CD8-positive, alpha-beta memory T cell (primary cell): Measurements from ENCODE around the gene YIF1A. TPM values are rescaled to one million over a fixed set of nuclear protein-coding genes. Genes with fewer than 3 reads are reported as not detected.

Source experiments
- CTCF ChIA-PET: fragments of 350-600 bp; sonication (Branson Sonifier 250); formaldehyde crosslinking; loops from one replicate; lab custom pipeline; 2021; ENCODE audit warnings: antibody characterized with exemption; lab: Charles Lee
- POLR2A ChIA-PET: fragments of 350-600 bp; sonication (Branson Sonifier 250); formaldehyde crosslinking; loops from one replicate; lab custom pipeline; 2021; ENCODE audit warnings: antibody characterized with exemption; lab: Charles Lee
- DNase-seq, 5 donors: peaks; one replicate each; pipeline versions ENCODE4 v3.0.0 to v3.0.0-alpha.2; 2020 to 2022; ENCODE audit warnings: mixed read lengths in 1 of 5
- H3K27ac ChIP-seq: one replicate; pipeline ENCODE4 v1.7.0; 2013; ENCODE audit warnings: low read depth, mild to moderate bottlenecking, low read length, moderate library complexity
- H3K27me3 ChIP-seq: 2 replicates; pipeline ENCODE4 v1.7.0; 2013; ENCODE audit warnings: low read length, mild to moderate bottlenecking; ENCODE audit not compliant: insufficient read depth, poor library complexity, severe bottlenecking
- H3K36me3 ChIP-seq: 2 replicates; pipeline ENCODE4 v1.7.0; 2013; ENCODE audit warnings: mild to moderate bottlenecking, low read length, moderate library complexity; ENCODE audit not compliant: insufficient read depth
- H3K4me1 ChIP-seq: 2 replicates; pipeline ENCODE4 v1.7.0; 2013; ENCODE audit warnings: mild to moderate bottlenecking, low read length, moderate library complexity; ENCODE audit not compliant: insufficient read depth
- H3K4me3 ChIP-seq: 2 replicates; pipeline ENCODE4 v1.7.0; 2013; ENCODE audit warnings: mild to moderate bottlenecking, low read length
- H3K9me3 ChIP-seq: 2 replicates; pipeline ENCODE4 v1.7.0; 2013; ENCODE audit warnings: mild to moderate bottlenecking, low read length
- H3K27ac Mint-ChIP-seq, 8 donors: one replicate each; pipeline ENCODE4 v1.8.0; 2020 to 2021; ENCODE audit warnings: mixed read lengths in 8 of 8, mild to moderate bottlenecking in 6 of 8, inconsistent platforms in 3 of 8, moderate library complexity in 3 of 8
- H3K27me3 Mint-ChIP-seq, 2 donors: one replicate each; pipeline ENCODE4 v1.8.0; 2020 to 2021; ENCODE audit warnings: mixed read lengths in 2 of 2, mild to moderate bottlenecking in 1 of 2, moderate library complexity in 1 of 2
- H3K36me3 Mint-ChIP-seq, 3 donors: one replicate each; pipeline ENCODE4 v1.8.0; 2020 to 2021; ENCODE audit warnings: mixed read lengths in 3 of 3, inconsistent platforms in 1 of 3, mild to moderate bottlenecking in 1 of 3
- H3K4me1 Mint-ChIP-seq, 3 donors: one replicate each; pipeline ENCODE4 v1.8.0; 2020 to 2021; ENCODE audit warnings: mixed read lengths in 3 of 3, inconsistent platforms in 1 of 3, mild to moderate bottlenecking in 1 of 3
- H3K4me3 Mint-ChIP-seq, 7 donors: one replicate each; pipeline ENCODE4 v1.8.0; 2020 to 2021; ENCODE audit warnings: mixed read lengths in 7 of 7, mild to moderate bottlenecking in 6 of 7, moderate library complexity in 4 of 7, inconsistent platforms in 2 of 7
- H3K9me3 Mint-ChIP-seq, 5 donors: one replicate each; pipeline ENCODE4 v1.8.0; 2020 to 2022; ENCODE audit warnings: mixed read lengths in 5 of 5, mild to moderate bottlenecking in 3 of 5, moderate library complexity in 2 of 5, inconsistent platforms in 1 of 5
- polyA plus RNA-seq: library from polyadenylated mRNA; unstranded; fragments of 300-500 nt; fragmentation: Illumina TruSeq; gene quantifications from one replicate; pipeline ENCODE4 v1.2.3, GENCODE V29; 2021
- total RNA-seq, 2 experiments: library from RNA; stranded (reverse); gene quantifications; one replicate each; pipeline ENCODE4 v1.2.3, GENCODE V29; 2021

The YIF1A gene
- total and polyA plus RNA-seq, 3 experiments from 2014 or later: 61.7 to 97.3 (median 96.5) TPM

DNA sequence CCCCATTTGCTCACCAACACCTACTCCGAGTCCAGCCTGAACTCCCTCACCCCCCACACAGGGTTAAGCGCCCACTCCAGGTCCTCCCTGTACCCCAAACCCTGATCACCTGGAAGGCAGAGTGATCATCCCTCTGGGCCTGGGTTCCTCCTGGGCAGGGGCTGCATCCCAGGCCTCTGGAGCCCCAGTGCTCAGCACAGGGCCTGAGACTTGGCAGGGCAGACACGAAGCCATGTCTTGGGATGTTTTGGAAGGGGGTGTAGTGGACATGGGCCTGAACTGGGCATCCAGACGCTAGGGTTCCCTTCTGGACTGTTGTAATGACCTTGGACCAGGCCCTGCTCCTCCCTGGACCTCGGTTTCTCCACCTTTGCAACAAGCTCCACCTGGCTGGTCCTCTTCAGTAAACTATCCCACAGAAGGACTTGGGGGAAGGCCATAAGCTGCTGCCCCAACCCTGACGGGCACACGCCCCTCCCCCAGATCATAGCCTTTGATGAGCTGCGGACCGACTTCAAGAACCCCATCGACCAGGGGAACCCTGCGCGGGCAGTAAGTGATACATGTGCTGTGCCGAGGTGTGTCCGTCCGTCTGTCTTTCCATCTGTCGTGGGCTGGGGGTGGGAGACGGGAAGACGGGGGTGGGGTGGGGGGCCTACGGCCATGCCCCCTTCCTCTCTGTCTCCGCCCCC lies 7.0 kb downstream of the YIF1A start:
- H3K4me1 Mint-ChIP-seq: peaks cover 33 to 50% (median 35%) of the 10 kb centered on the region in 3 donors
- H3K4me1 ChIP-seq: peaks cover 33% of the 10 kb centered on the region
- peaks cover 0 to 10% (median 0%) of the 10 kb centered on the region in 3 donors for H3K36me3 Mint-ChIP-seq
- peak overlapping the region; percentile 50 to 97 (median 92) for H3K27ac Mint-ChIP-seq
- POLR2A ChIA-PET: interaction anchor here (0.6 to 1.5 kb wide), 5 partner anchors 9 to 337 kb away, joined by 3 to 8 read pairs (median 4); partner anchors contain the start of gene TMEM151A
- no peak overlapping the region for H3K4me3 ChIP-seq
- peaks cover 0 to 7% of the 10 kb centered on the region in 2 donors for H3K27me3 Mint-ChIP-seq
- H3K9me3 Mint-ChIP-seq: no peaks in the 10 kb centered on the region
- H3K9me3 ChIP-seq: no peaks in the 10 kb centered on the region
- no peak for DNase-seq
- CTCF ChIA-PET: interaction anchor here (0.7 to 6.5 kb wide), 8 partner anchors 9 to 166 kb away, joined by 3 to 74 read pairs (median 8); partner anchors contain the start of gene RAB1B
- H3K27ac ChIP-seq: peak overlapping the region; percentile 20
- no peaks in the 10 kb centered on the region for H3K27me3 ChIP-seq
- H3K36me3 ChIP-seq: no peaks in the 10 kb centered on the region
- H3K4me3 Mint-ChIP-seq: peak overlapping the region; percentile 35 to 85 (median 56)

DNA sequence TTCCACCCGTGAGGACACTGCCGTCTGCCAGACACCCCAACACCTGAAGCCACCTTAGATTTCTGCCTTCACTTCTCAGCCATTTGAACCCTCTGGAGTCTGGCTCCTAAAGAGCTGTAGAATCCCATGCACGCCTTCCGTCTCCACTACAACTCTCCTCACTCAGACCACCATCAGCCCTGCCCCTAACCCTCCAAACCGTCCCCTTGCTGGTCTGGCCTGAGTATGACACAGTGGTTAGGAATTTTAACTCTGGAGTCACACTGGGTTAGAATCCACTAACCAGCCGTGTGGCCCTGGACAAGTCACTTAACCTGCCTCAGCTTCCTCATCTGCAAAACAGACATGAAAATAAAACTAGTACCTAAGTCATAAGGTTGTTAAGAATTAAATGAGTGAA lies 7.9 kb downstream of the YIF1A start:
- H3K4me3 Mint-ChIP-seq: peak overlapping the region in 6 of 7 donors; percentile 5 to 79 (median 56)
- H3K4me3 ChIP-seq: no peak overlapping the region
- H3K27me3 ChIP-seq: no peaks in the 10 kb centered on the region
- peaks cover 0 to 7% of the 10 kb centered on the region in 2 donors for H3K27me3 Mint-ChIP-seq
- POLR2A ChIA-PET: interaction anchor here (1.0 kb wide), 2 partner anchors 8 to 11 kb away, joined by 3 to 5 read pairs; partner anchors contain the start of gene YIF1A
- H3K36me3 ChIP-seq: no peaks in the 10 kb centered on the region
- peaks cover 30% of the 10 kb centered on the region for H3K4me1 ChIP-seq
- H3K4me1 Mint-ChIP-seq: peaks cover 29 to 48% (median 34%) of the 10 kb centered on the region in 3 donors
- H3K36me3 Mint-ChIP-seq: peaks cover 0 to 19% (median 0%) of the 10 kb centered on the region in 3 donors
- no peak overlapping the region for H3K27ac ChIP-seq
- H3K9me3 Mint-ChIP-seq: no peaks in the 10 kb centered on the region
- no peaks in the 10 kb centered on the region for H3K9me3 ChIP-seq
- DNase-seq: no peak
- peak overlapping the region in 7 of 8 donors; percentile 59 to 97 (median 91) for H3K27ac Mint-ChIP-seq
- CTCF ChIA-PET: interaction anchor here (2.5 to 6.5 kb wide), 3 partner anchors 9 to 58 kb away, joined by 20 to 74 read pairs (median 25); no protein-coding TSS in a partner anchor

- peak overlapping the region in 2 of 8 donors; percentile 11 to 97 for H3K27ac Mint-ChIP-seq
- H3K36me3 Mint-ChIP-seq: peaks cover 0 to 22% (median 0%) of the 10 kb centered on the region in 3 donors
- Histone ChIP-seq H3K4me3 (no peak overlapping the region), H3K36me3 (peaks cover 3% of the 10 kb centered on the region), H3K27me3 (no peaks in the 10 kb centered on the region), H3K4me1 (peaks cover 30% of the 10 kb centered on the region), H3K27ac (no peak overlapping the region), H3K9me3 (no peaks in the 10 kb centered on the region)
- peak overlapping the region in 2 of 7 donors; percentile 78 to 79 for H3K4me3 Mint-ChIP-seq
- no peak for DNase-seq
- ChIA-PET CTCF (interaction anchor here (0.6 kb wide), 1 partner anchor 9 kb away, joined by 3 read pairs; no protein-coding TSS in a partner anchor), POLR2A (interaction anchor here (1.0 kb wide), 2 partner anchors 9 to 10 kb away, joined by 3 to 5 read pairs; partner anchors contain the start of gene YIF1A)
- H3K9me3 Mint-ChIP-seq: no peaks in the 10 kb centered on the region
- peaks cover 29 to 48% (median 33%) of the 10 kb centered on the region in 3 donors for H3K4me1 Mint-ChIP-seq
- H3K27me3 Mint-ChIP-seq: peaks cover 0 to 7% of the 10 kb centered on the region in 2 donors
Measured at GRCh38 chr11:66280428-66280827, 8.5 kb downstream of the YIF1A start.

DNA sequence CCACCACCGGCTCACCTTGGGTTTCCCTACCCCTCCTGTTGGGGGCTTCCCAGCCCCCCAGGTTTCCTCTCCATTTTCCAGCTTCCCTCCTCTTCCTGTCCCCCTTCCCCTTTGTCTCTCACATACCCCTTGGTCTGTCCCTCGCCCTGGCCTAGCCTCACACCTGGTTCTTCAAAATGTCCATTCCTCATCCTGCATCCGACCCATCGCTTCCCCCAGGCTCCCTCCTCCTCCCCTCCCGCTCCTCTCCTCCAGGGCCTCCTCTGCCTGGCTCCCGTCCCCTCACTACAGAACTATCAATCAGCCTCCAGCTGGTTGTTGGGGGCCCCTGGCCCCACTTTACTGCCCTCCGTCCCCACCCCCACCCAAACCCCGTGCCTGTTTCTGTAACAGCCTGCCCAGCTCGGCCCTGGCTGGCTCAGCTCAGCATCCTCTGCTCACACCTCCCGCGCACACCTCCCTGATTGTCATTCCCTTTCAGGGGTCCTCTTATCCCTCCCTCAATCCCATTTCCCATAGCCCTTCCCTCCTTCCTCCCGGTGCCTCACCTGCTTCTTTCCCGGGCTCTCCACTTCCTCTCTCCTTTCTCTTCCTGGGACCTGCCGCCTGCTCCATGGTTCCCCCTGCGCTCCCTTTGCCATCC lies 9.7 kb downstream of the YIF1A start:
- Mint-ChIP-seq H3K36me3 (peaks cover 0 to 29% (median under 1%) of the 10 kb centered on the region in 3 donors), H3K4me1 (peaks cover 31 to 52% (median 35%) of the 10 kb centered on the region in 3 donors), H3K4me3 (peak overlapping the region; percentile 57 to 75 (median 64)), H3K9me3 (no peaks in the 10 kb centered on the region), H3K27ac (peak overlapping the region in 7 of 8 donors; percentile 19 to 96 (median 80)), H3K27me3 (peaks cover 0 to 7% of the 10 kb centered on the region in 2 donors)
- no peaks in the 10 kb centered on the region for H3K9me3 ChIP-seq
- H3K4me1 ChIP-seq: peaks cover 30% of the 10 kb centered on the region
- no peak for DNase-seq
- H3K27me3 ChIP-seq: no peaks in the 10 kb centered on the region
- H3K4me3 ChIP-seq: no peak overlapping the region
- ChIA-PET CTCF (interaction anchor here (0.8 to 1.1 kb wide), 3 partner anchors 10 to 57 kb away, joined by 3 to 8 read pairs (median 3); partner anchors contain the start of gene YIF1A), POLR2A (interaction anchor here (0.6 to 1.0 kb wide), 6 partner anchors 10 to 944 kb away, joined by 3 to 6 read pairs (median 4); partner anchors contain the start of gene YIF1A)
- no peak overlapping the region for H3K27ac ChIP-seq
- H3K36me3 ChIP-seq: peaks cover 13% of the 10 kb centered on the region

- Histone ChIP-seq H3K9me3 (no peaks in the 10 kb centered on the region), H3K27me3 (no peaks in the 10 kb centered on the region), H3K36me3 (peaks cover 17% of the 10 kb centered on the region), H3K4me1 (peaks cover 32% of the 10 kb centered on the region), H3K4me3 (no peak overlapping the region), H3K27ac (no peak overlapping the region)
- ChIA-PET CTCF (interaction anchor here (1.1 kb wide), 1 partner anchor 22 kb away, joined by 8 read pairs; no protein-coding TSS in a partner anchor), POLR2A (interaction anchor here (0.6 to 1.0 kb wide), 4 partner anchors 11 to 944 kb away, joined by 3 to 6 read pairs (median 4); partner anchors contain the start of gene YIF1A)
- no peaks in the 10 kb centered on the region for H3K9me3 Mint-ChIP-seq
- peaks cover 36 to 57% (median 41%) of the 10 kb centered on the region in 3 donors for H3K4me1 Mint-ChIP-seq
- peak in 1 of 5 donors; percentile 63 for DNase-seq
- peak overlapping the region in 7 of 8 donors; percentile 19 to 96 (median 85) for H3K27ac Mint-ChIP-seq
- peaks cover 2 to 34% (median 5%) of the 10 kb centered on the region in 3 donors for H3K36me3 Mint-ChIP-seq
- H3K4me3 Mint-ChIP-seq: peak overlapping the region; percentile 61 to 89 (median 67)
- H3K27me3 Mint-ChIP-seq: peaks cover 0 to 7% of the 10 kb centered on the region in 2 donors
Measured at GRCh38 chr11:66278363-66279091, 10.4 kb downstream of the YIF1A start.

GRCh38 chr11:66277471-66278362 lies 11.2 kb downstream of the YIF1A start, which contains the start of gene CNIH2:
Gene CNIH2 (plus strand): TSS chr11:66278175. CDS start chr11:66278457, 282 bp downstream.
- H3K27me3 ChIP-seq: no peaks in the 10 kb centered on the region
- peaks cover 35% of the 10 kb centered on the region for H3K4me1 ChIP-seq
- H3K36me3 ChIP-seq: peaks cover 25% of the 10 kb centered on the region
- H3K4me3 ChIP-seq: no peak within 1 kb of the TSS
- Mint-ChIP-seq H3K36me3 (peaks cover 2 to 42% (median 9%) of the 10 kb centered on the region in 3 donors), H3K4me1 (peaks cover 37 to 59% (median 43%) of the 10 kb centered on the region in 3 donors), H3K27ac (peak within 1 kb of the TSS; percentile 19 to 96 (median 81)), H3K27me3 (peaks cover 0 to 7% of the 10 kb centered on the region in 2 donors), H3K9me3 (no peaks in the 10 kb centered on the region), H3K4me3 (peak within 1 kb of the TSS; percentile 61 to 89 (median 67))
- no peaks in the 10 kb centered on the region for H3K9me3 ChIP-seq
- POLR2A ChIA-PET: interaction anchor here (0.8 to 1.0 kb wide), 2 partner anchors 11 to 12 kb away, joined by 3 to 4 read pairs; partner anchors contain the start of gene YIF1A
- CTCF ChIA-PET: interaction anchor here (0.8 to 1.1 kb wide), 2 partner anchors 11 to 22 kb away, joined by 3 to 8 read pairs; partner anchors contain the start of gene YIF1A
- peak in 4 of 5 donors; percentile 45 to 54 (median 50) for DNase-seq
- no peak within 1 kb of the TSS for H3K27ac ChIP-seq
